HepG2 (cell line): Measurements from ENCODE around the gene CAPG. TPM values are rescaled to one million over a fixed set of nuclear protein-coding genes. Genes with fewer than 3 reads are reported as not detected.
A peak's percentile ranks its signal among the peaks of the same experiment; 100 is the strongest.

Source experiments
- ARNT2 ChIP-seq: sonication (generic); formaldehyde crosslinking; IDR thresholded peaks from 2 replicates; pipeline ENCODE4 v1.8.0; 2022; ENCODE audit warnings: mild to moderate bottlenecking, low read depth, missing genetic modification reagents, moderate library complexity
- CBFB ChIP-seq: sonication (generic); formaldehyde crosslinking; IDR thresholded peaks from 2 replicates; pipeline ENCODE4 v1.4.0; 2020; ENCODE audit warnings: missing genetic modification reagents
- CENPX ChIP-seq: sonication (generic); formaldehyde crosslinking; IDR thresholded peaks from 2 replicates; pipeline ENCODE4 v1.9.0; 2021; ENCODE audit warnings: mild to moderate bottlenecking, missing genetic modification reagents, moderate library complexity
- CREBL2 ChIP-seq: sonication (generic); formaldehyde crosslinking; IDR thresholded peaks from 2 replicates; pipeline ENCODE4 v1.8.1; 2023; ENCODE audit warnings: missing genetic modification reagents, mild to moderate bottlenecking, borderline replicate concordance
- EEA1 ChIP-seq: sonication (generic); formaldehyde crosslinking; IDR thresholded peaks from 2 replicates; pipeline ENCODE4 v1.5.1; 2020; ENCODE audit warnings: mild to moderate bottlenecking, missing genetic modification reagents, borderline replicate concordance
- HDAC6 ChIP-seq: fragments of 200-600 bp; sonication (generic); IDR thresholded peaks from 2 replicates; pipeline ENCODE4 v1.7.0; 2017; ENCODE audit warnings: mild to moderate bottlenecking, antibody characterized with exemption, low read length, low read depth
- HIVEP1 ChIP-seq: sonication (generic); formaldehyde crosslinking; IDR thresholded peaks from 2 replicates; pipeline ENCODE4 v1.4.0; 2020; ENCODE audit warnings: mild to moderate bottlenecking, missing genetic modification reagents
- HOXD1 ChIP-seq: sonication (generic); formaldehyde crosslinking; IDR thresholded peaks from 2 replicates; pipeline ENCODE4 v1.5.0; 2020; ENCODE audit warnings: missing genetic modification reagents
- MZF1 ChIP-seq: sonication (generic); formaldehyde crosslinking; IDR thresholded peaks from 2 replicates; pipeline ENCODE4 v1.8.1; 2023; ENCODE audit warnings: mild to moderate bottlenecking, missing genetic modification reagents, borderline replicate concordance
- NR2F6 ChIP-seq, 2 experiments: IDR thresholded peaks; 2 replicates each; pipeline ENCODE4 v1.6.1; 2016; ENCODE audit warnings: antibody characterized with exemption in 1 of 2, mild to moderate bottlenecking in 1 of 2
- PAXIP1 ChIP-seq: sonication (generic); formaldehyde crosslinking; conservative IDR thresholded peaks from 2 replicates; pipeline ENCODE4 v1.4.0; 2020; ENCODE audit warnings: mild to moderate bottlenecking, missing genetic modification reagents, moderate library complexity
- RAD21 ChIP-seq: fragments of 450-650 bp; formaldehyde crosslinking; IDR thresholded peaks from 2 replicates; pipeline ENCODE4 v1.5.0; 2020; ENCODE audit warnings: mild to moderate bottlenecking
- RARG ChIP-seq: sonication (generic); formaldehyde crosslinking; IDR thresholded peaks from 2 replicates; pipeline ENCODE4 v1.4.0; 2020; ENCODE audit warnings: low read depth, mild to moderate bottlenecking, missing genetic modification reagents
- TMF1 ChIP-seq: sonication (generic); formaldehyde crosslinking; IDR thresholded peaks from 2 replicates; pipeline ENCODE4 v1.8.1; 2022; ENCODE audit warnings: low read depth, missing genetic modification reagents
- ZBTB25 ChIP-seq: IDR thresholded peaks from 2 replicates; pipeline ENCODE4 v1.6.1; 2018; ENCODE audit warnings: missing genetic modification reagents
- ZFP41 ChIP-seq: sonication (generic); formaldehyde crosslinking; IDR thresholded peaks from 2 replicates; pipeline ENCODE4 v1.4.0; 2020; ENCODE audit warnings: mild to moderate bottlenecking, missing genetic modification reagents, borderline replicate concordance
- ZNF12 ChIP-seq: sonication (generic); formaldehyde crosslinking; IDR thresholded peaks from 2 replicates; pipeline ENCODE4 v1.5.0; 2020; ENCODE audit warnings: missing genetic modification reagents
- ZNF451 ChIP-seq: sonication (generic); formaldehyde crosslinking; IDR thresholded peaks from 2 replicates; pipeline ENCODE4 v1.5.0; 2020; ENCODE audit warnings: mild to moderate bottlenecking, missing genetic modification reagents
- ZNF496 ChIP-seq: sonication (generic); formaldehyde crosslinking; IDR thresholded peaks from 2 replicates; pipeline ENCODE4 v1.8.1; 2023; ENCODE audit warnings: mild to moderate bottlenecking, moderate library complexity, missing genetic modification reagents; ENCODE audit not compliant: insufficient replicate concordance
- ZNF513 ChIP-seq: sonication (generic); formaldehyde crosslinking; conservative IDR thresholded peaks from 2 replicates; pipeline ENCODE4 v1.5.0; 2020; ENCODE audit warnings: missing genetic modification reagents
- ZNF607 ChIP-seq: sonication (generic); formaldehyde crosslinking; IDR thresholded peaks from 2 replicates; pipeline ENCODE4 v1.5.1; 2020; ENCODE audit warnings: missing genetic modification reagents, mild to moderate bottlenecking, borderline replicate concordance
- ZNF747 ChIP-seq: sonication (generic); formaldehyde crosslinking; IDR thresholded peaks from 2 replicates; pipeline ENCODE4 v1.8.1; 2023; ENCODE audit warnings: missing genetic modification reagents, mild to moderate bottlenecking, borderline replicate concordance
- ZNF772 ChIP-seq: sonication (generic); formaldehyde crosslinking; IDR thresholded peaks from 2 replicates; pipeline ENCODE4 v1.5.0; 2020; ENCODE audit warnings: mild to moderate bottlenecking, missing genetic modification reagents
- polyA plus RNA-seq, 8 experiments: library from polyadenylated mRNA; depleted of rRNA in 3 of 8; stranded (reverse) in 7 of 8; unstranded in 1 of 8; fragments of >200 nt; fragmentation: Illumina TruSeq in 4 of 8; extraction: Trizol in 4 of 8; gene quantifications; 2 replicates each; pipeline versions ENCODE4 v1.2.1 to v1.2.3, GENCODE V29; 2011 to 2016; ENCODE audit warnings: low read depth in 4 of 8, missing spikeins in 1 of 8, mixed read lengths in 1 of 8; ENCODE audit not compliant: insufficient read depth in 1 of 8
- total RNA-seq, 5 experiments: library from RNA; depleted of rRNA; stranded (reverse); fragments of >200 nt; fragmentation: Illumina TruSeq; extraction: Trizol; gene quantifications; 2 replicates each; pipeline ENCODE4 v1.2.3, GENCODE V29; 2016; ENCODE audit warnings: low read depth in 1 of 5

Gene CAPG
- total and polyA plus RNA-seq, 2 of the 13 experiments (the other 11 are each of a cell fraction or from before 2014, with no cell fraction given) = 12.7 to 18.2 TPM

- TF ChIP-seq ZNF747 (CRISPR knock-in tag) (peak; percentile 61; the same call in 1 of the 2 replicates), RARG (no peak), ZBTB25 (CRISPR knock-in tag) (peak; percentile 76), CREBL2 (CRISPR knock-in tag) (no peak), CENPX (no peak), ZNF513 (CRISPR knock-in tag) (peak; percentile 87; the same call in 1 of the 2 replicates), ARNT2 (CRISPR knock-in tag) (peak; percentile 81; the same call in 1 of the 2 replicates), ZNF451 (CRISPR knock-in tag) (peak; percentile 14), HOXD1 (no peak), ZNF772 (CRISPR knock-in tag) (peak; percentile 94; the same call in 1 of the 2 replicates), ZFP41 (no peak), PAXIP1 (CRISPR knock-in tag) (peak; percentile 45), TMF1 (peak; percentile 85; the same call in 1 of the 2 replicates), NR2F6 (IDR thresholded peaks at IDR 0.05) (no peak), NR2F6 (CRISPR knock-in tag; IDR thresholded peaks at IDR 0.05) (no peak; the same call in none of the 2 replicates), CBFB (CRISPR knock-in tag) (no peak; the same call in 1 of the 2 replicates), ZNF12 (no peak), MZF1 (CRISPR knock-in tag) (peak; percentile 64; the same call in 1 of the 2 replicates), HDAC6 (no peak), RAD21 (no peak; the same call in 1 of the 2 replicates), EEA1 (CRISPR knock-in tag) (no peak; the same call in 1 of the 2 replicates), HIVEP1 (CRISPR knock-in tag) (peak; percentile 57), ZNF607 (CRISPR knock-in tag) (peak; percentile 97), ZNF496 (CRISPR knock-in tag) (no peak)
Observed at GRCh38 chr2:85418132-85419008, 8.2 kb upstream of the CAPG start, which contains the start of gene SH2D6 (continued).
